Lung microvascular endothelial cell (primary cell): ENCODE measurements around the gene TBC1D30. TPM values are rescaled to one million over a fixed set of nuclear protein-coding genes. Genes with fewer than 3 reads are reported as not detected.
"Not testable (repeated sequence)": the region's sequence is repeated elsewhere in the genome, so short reads cannot be mapped to it uniquely, and the experiment has no call there.

Source experiments
- DNase-seq, 2 donors: peaks; one replicate each; pipeline versions ENCODE4 v3.0.0 to v3.0.0-alpha.2; 2010; ENCODE audit warnings: low read depth in 2 of 2
- total RNA-seq: library from RNA; depleted of rRNA; stranded (reverse); fragments of >200 nt; gene quantifications from 2 replicates; pipeline ENCODE4 v1.2.1, GENCODE V29; 2014

Gene TBC1D30
- total RNA-seq, 1 donor from 2014 or later: 6.3 TPM

GRCh38 chr12:64802180-64802775, 22.2 kb upstream of the TBC1D30 start:
- DNase-seq: peak; percentile 55 to 60

- no peak for DNase-seq
Measured at GRCh38 chr12:64806173-64806572, 18.3 kb upstream of the TBC1D30 start.

GRCh38 chr12:64806593-64807460, 17.6 kb upstream of the TBC1D30 start:
- DNase-seq: peak; percentile 88 to 91

GRCh38 chr12:64808110-64808509, 16.3 kb upstream of the TBC1D30 start:
- no peak for DNase-seq

- DNase-seq: no peak
Measured at GRCh38 chr12:64810831-64811230, 13.6 kb upstream of the TBC1D30 start.

GRCh38 chr12:64813723-64814122, 10.7 kb upstream of the TBC1D30 start:
- DNase-seq: no peak

- peak; percentile 16 to 20 for DNase-seq
Measured at GRCh38 chr12:64814432-64814831, 10.0 kb upstream of the TBC1D30 start.

- no peak for DNase-seq
Measured at GRCh38 chr12:64819816-64820402, 4.5 kb upstream of the TBC1D30 start.

GRCh38 chr12:64820593-64820992, 3.9 kb upstream of the TBC1D30 start:
- DNase-seq: no peak

GRCh38 chr12:64821116-64821630, 3.3 kb upstream of the TBC1D30 start:
- DNase-seq: no peak

- DNase-seq: no peak
Measured at GRCh38 chr12:64824130-64824499, 332 bp upstream of the TBC1D30 start.

- DNase-seq: no peak
Measured at GRCh38 chr12:64825143-64826021, 935 bp downstream of the TBC1D30 start.

GRCh38 chr12:64826234-64826633, 1.8 kb downstream of the TBC1D30 start:
- DNase-seq: peak; percentile 81 to 87

GRCh38 chr12:64828713-64829112, 4.3 kb downstream of the TBC1D30 start:
- no peak for DNase-seq

- DNase-seq: no peak
Measured at GRCh38 chr12:64833928-64834327, 9.5 kb downstream of the TBC1D30 start.

- DNase-seq: no peak
Measured at GRCh38 chr12:64835901-64836300, 11.5 kb downstream of the TBC1D30 start.

- DNase-seq: no peak
Measured at GRCh38 chr12:64836856-64837255, 12.4 kb downstream of the TBC1D30 start.

GRCh38 chr12:64837427-64837826, 13.0 kb downstream of the TBC1D30 start:
- DNase-seq: no peak

- no peak for DNase-seq
Measured at GRCh38 chr12:64840119-64840518, 15.7 kb downstream of the TBC1D30 start.

- no peak for DNase-seq
Measured at GRCh38 chr12:64840949-64841717, 16.7 kb downstream of the TBC1D30 start.

- not testable (repeated sequence) for DNase-seq
Measured at GRCh38 chr12:64848409-64848808, 24.0 kb downstream of the TBC1D30 start.
